ENCODE results near the gene NUDT22.
"Not testable (repeated sequence)": the region's sequence is repeated elsewhere in the genome, so short reads cannot be mapped to it uniquely, and the experiment has no call there.

Gene NUDT22

GRCh38 chr11:64241491-64242374 lies 15.7 kb downstream of the NUDT22 start:
- H3K4me3 ChIP-seq (ENCODE audit: control insufficient read depth, low read depth, low read length): peak overlapping the region; percentile 77
- peak; percentile 28 for DNase-seq (ENCODE audit: low read depth)
- TF ChIP-seq CTCF (conservative IDR thresholded peaks at IDR 0.05; ENCODE audit: control insufficient read depth, insufficient read depth, low read depth, low read length): no peak

GRCh38 chr11:64243236-64243854 lies 17.3 kb downstream of the NUDT22 start:
- DNase-seq (ENCODE audit: low read depth): no peak
- no peak for TF ChIP-seq CTCF (conservative IDR thresholded peaks at IDR 0.05; ENCODE audit: control insufficient read depth, insufficient read depth, low read depth, low read length)
- no peak overlapping the region for H3K4me3 ChIP-seq (ENCODE audit: control insufficient read depth, low read depth, low read length)

GRCh38 chr11:64244107-64244506 lies 18.0 kb downstream of the NUDT22 start:
- TF ChIP-seq CTCF (conservative IDR thresholded peaks at IDR 0.05; ENCODE audit: control insufficient read depth, insufficient read depth, low read depth, low read length): no peak
- no peak for DNase-seq (ENCODE audit: low read depth)
- H3K4me3 ChIP-seq (ENCODE audit: control insufficient read depth, low read depth, low read length): no peak overlapping the region

GRCh38 chr11:64244966-64245365 lies 18.9 kb downstream of the NUDT22 start:
- H3K4me3 ChIP-seq (ENCODE audit: control insufficient read depth, low read depth, low read length): peak overlapping the region; percentile 98
- no peak for DNase-seq (ENCODE audit: low read depth)
- TF ChIP-seq CTCF (conservative IDR thresholded peaks at IDR 0.05; ENCODE audit: control insufficient read depth, insufficient read depth, low read depth, low read length): no peak

GRCh38 chr11:64245401-64245796 lies 19.3 kb downstream of the NUDT22 start:
- H3K4me3 ChIP-seq (ENCODE audit: control insufficient read depth, low read depth, low read length): peak overlapping the region; percentile 98
- no peak for TF ChIP-seq CTCF (conservative IDR thresholded peaks at IDR 0.05; ENCODE audit: control insufficient read depth, insufficient read depth, low read depth, low read length)
- DNase-seq (ENCODE audit: low read depth): no peak

GRCh38 chr11:64245797-64246620 lies 19.9 kb downstream of the NUDT22 start:
- DNase-seq (ENCODE audit: low read depth): peak; percentile 91
- no peak for TF ChIP-seq CTCF (conservative IDR thresholded peaks at IDR 0.05; ENCODE audit: control insufficient read depth, insufficient read depth, low read depth, low read length)
- peak overlapping the region; percentile 98 for H3K4me3 ChIP-seq (ENCODE audit: control insufficient read depth, low read depth, low read length)

GRCh38 chr11:64246621-64246870 lies 20.5 kb downstream of the NUDT22 start:
- H3K4me3 ChIP-seq (ENCODE audit: control insufficient read depth, low read depth, low read length); DNase-seq (ENCODE audit: low read depth): not testable (repeated sequence)

Data from fibroblast of mammary gland (primary cell).